CD4-positive, alpha-beta T cell treated with Interleukin-15 for 4 hours (primary cell): ENCODE measurements around the gene MAB21L4.
"Not testable (repeated sequence)": the region's sequence is repeated elsewhere in the genome, so short reads cannot be mapped to it uniquely, and the experiment has no call there.

Experiments
- DNase-seq: peaks from one replicate; pipeline ENCODE4 v3.0.0-alpha.2; 2020; ENCODE audit warnings: low spot score

The MAB21L4 gene

DNA sequence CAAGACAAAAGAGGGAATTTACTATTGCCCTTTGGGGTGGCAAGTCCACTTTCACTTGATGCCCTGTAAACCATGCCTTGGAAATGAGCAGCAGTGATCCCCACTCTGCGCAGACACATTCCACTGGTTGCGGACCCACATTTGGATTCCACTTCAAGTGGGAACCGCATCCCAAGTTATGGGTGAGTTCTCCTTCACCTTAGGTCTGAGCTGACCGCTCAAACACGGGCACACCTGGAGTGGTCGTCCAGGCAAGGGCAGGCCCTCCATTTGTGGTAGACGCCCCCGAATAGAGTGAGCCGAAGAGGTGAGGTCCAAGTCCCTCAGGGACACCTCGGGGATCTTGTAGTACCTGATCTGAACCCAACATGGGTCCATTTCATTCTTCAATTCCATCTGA is 37.1 kb downstream of the MAB21L4 start:
- DNase-seq: no peak

- no peak for DNase-seq
Observed at GRCh38 chr2:240858321-240858720, 37.6 kb downstream of the MAB21L4 start.

DNA sequence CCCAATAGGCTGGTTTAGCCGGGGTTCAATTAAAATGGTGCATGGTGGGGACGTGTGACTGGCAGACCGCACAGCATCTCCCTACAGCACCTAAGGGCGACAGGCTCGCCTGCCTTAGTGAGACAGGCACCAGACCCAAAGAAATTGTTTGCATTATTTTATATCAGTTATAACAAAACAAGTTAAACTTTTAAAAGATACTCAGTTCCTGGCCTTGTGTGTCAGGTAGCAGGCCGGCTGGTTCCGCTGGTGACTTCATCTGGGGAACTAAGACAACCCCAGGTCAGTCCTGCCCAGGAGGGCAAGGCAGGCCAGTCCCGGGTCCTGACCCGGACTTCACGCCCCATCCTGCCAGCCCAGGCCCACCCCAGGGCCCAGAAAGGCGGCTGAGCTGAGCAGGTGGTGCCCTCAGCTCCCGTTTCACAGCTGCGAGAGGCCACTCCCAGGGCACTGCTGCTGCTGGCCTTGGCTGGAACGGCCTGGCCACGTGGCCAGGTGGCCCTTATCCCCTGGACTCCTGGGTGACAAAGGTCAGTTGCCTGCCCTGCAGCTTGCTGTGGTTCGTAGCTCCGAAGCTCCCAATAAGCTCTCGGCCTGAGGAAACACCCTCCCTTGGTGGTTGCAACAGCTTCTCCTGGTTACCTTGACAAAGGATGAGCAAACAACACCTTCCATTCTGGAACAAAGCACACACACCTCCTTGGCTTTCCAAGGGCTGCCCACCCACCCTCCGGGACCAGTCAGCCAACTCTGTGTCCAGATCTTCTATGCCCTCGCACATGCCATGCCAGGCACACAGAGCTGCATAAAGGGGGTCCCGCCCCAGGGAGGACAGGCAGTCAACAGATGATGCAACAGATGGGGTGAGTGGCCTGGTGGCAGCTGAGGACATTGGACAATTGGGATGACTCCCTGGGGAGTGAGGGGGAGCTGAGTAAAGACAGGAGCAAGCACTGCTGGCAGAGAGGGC is 38.6 kb downstream of the MAB21L4 start:
- DNase-seq: no peak

- DNase-seq: no peak
Observed at GRCh38 chr2:240856151-240856980, 39.6 kb downstream of the MAB21L4 start.

DNA sequence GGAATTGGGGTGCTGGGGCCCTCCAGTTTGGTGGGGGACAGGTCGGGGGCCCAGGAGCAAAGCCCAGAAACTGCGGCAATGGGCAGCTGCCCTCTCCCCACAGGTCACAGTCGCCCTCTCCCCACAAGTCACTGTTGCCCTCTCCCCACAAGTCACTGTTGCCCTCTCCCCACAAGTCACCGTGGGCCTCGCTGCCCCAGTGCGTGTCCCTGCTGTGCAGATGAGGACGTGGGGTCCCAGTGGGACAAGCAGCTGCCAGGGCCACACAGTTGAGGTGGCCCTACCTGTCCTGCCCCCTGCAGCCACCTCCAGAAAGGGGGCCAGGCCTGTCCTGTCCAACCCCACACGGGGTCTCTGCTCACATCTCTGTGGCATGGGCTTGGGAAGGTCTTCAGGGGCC is 40.3 kb downstream of the MAB21L4 start:
- DNase-seq: no peak

GRCh38 chr2:240852671-240853314 is 43.2 kb downstream of the MAB21L4 start:
- no peak for DNase-seq

DNA sequence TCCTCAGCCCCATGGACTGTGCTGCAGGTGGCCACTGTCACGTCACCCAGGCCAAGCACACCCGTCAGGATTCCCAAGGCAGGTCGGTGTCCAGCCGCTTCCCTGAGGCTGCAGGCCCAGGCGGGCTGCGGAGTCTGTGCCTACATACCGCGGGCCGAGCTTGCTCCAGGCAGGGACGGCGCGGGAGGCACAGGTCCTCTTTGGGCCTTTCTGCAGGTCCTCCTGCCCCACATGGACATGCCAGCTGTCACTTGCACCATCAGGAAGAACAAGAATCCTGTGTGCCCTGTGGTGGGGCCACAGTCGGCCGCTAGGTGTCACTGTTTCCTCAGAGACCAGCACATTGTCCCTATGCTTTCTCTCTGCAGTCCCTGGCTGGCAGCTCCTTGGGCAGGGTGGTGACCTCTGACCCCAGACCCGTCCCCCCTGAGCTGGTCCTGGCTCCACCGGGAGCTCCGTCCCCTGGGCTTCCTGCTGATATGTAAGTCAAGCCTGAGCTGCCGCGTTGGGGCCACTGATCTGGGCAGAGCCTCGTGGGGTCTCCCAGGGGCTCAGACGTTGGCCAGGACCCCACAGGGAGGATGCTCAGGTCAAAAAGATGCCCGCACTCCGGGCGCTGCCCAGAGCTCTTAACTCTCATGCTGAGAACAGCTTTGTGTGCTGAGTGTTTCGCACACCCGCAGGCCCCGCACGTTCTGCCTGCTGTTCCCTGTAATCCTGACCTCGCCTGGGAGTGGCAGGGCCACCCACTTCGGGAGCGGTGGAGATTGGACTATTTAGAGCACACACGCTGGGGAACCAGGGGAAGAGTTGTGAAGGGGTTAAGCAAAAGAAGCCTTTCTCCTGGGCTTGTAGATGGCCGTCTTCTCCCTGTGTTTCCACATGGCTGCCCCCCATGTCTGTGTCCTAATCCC is 44.6 kb downstream of the MAB21L4 start:
- peak; percentile 79 for DNase-seq

GRCh38 chr2:240850756-240851077 is 45.2 kb downstream of the MAB21L4 start:
- no peak for DNase-seq

DNA sequence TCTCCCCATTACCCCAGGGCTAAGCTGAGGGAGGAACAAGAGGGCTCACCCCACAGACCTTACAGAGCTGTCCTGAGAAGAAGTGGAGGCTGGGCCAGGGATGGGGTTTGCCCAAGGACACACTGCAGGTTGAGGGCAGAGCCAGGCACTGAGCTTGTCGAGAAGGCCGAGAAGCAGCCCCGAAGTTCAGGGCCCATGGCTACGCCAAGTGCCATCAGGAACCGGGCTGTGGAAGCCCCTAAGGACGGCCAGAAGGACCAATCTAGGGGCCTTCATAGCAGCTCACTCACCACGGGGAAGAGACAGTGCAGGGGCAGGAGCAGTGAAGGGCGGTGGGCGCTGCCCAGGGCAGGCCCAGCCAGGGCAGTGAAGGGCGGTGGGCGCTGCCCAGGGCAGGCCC is 45.9 kb downstream of the MAB21L4 start:
- DNase-seq: no peak

- DNase-seq: no peak
Observed at GRCh38 chr2:240848900-240849680, 46.9 kb downstream of the MAB21L4 start.

DNA sequence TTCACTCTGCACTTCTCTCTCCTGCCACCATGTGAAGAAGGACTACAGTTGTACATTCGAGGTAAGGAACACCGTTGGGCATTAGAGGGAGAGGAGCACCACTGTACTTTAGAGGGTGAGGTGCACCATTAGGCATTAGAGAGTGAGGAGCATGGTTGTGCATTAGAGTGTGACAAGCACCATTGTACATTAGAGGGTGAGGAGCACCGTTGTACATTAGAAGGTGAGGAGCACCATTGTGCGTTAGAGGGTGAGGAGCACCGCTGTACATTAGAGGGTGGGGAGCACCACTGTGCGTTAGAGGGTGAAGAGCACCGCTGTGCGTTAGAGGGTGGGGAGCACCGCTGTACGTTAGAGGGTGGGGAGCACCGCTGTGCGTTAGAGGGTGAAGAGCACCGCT is 48.1 kb downstream of the MAB21L4 start:
- DNase-seq: no peak

GRCh38 chr2:240846873-240847595 is 48.9 kb downstream of the MAB21L4 start:
- DNase-seq: no peak

- DNase-seq: not testable (repeated sequence)
Observed at GRCh38 chr2:240846309-240846708, 49.6 kb downstream of the MAB21L4 start.

DNA sequence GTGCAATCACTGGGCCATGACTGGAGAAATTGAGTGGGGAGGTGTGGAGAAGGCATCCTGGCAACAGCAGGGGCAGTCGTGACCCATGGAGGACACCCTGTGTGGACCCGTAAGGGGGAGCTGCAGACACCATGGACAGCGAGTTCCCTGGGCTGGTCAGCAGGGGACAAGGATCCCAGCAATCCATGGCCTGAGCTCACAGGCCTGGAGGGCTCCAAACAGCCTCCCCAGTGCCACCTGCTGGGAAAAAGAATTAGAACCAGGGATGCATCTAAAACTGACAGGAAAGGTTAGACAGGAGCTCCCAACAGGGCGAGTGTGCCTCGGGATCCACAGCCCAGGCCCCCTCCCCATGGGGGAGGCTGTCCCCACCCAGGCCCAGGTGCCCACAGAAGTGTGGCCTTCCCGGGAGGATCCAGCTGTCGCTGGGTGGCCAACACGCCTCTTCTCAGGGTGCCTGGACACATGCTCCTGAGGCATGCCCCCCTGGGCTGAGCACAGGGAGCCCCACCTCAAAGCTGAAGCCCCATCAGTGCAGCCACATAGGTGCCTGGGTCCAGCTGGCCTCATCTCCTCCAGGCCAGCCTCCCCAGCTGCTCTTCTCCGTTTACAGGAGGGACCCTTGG is 55.4 kb downstream of the MAB21L4 start:
- peak; percentile 16 for DNase-seq

DNA sequence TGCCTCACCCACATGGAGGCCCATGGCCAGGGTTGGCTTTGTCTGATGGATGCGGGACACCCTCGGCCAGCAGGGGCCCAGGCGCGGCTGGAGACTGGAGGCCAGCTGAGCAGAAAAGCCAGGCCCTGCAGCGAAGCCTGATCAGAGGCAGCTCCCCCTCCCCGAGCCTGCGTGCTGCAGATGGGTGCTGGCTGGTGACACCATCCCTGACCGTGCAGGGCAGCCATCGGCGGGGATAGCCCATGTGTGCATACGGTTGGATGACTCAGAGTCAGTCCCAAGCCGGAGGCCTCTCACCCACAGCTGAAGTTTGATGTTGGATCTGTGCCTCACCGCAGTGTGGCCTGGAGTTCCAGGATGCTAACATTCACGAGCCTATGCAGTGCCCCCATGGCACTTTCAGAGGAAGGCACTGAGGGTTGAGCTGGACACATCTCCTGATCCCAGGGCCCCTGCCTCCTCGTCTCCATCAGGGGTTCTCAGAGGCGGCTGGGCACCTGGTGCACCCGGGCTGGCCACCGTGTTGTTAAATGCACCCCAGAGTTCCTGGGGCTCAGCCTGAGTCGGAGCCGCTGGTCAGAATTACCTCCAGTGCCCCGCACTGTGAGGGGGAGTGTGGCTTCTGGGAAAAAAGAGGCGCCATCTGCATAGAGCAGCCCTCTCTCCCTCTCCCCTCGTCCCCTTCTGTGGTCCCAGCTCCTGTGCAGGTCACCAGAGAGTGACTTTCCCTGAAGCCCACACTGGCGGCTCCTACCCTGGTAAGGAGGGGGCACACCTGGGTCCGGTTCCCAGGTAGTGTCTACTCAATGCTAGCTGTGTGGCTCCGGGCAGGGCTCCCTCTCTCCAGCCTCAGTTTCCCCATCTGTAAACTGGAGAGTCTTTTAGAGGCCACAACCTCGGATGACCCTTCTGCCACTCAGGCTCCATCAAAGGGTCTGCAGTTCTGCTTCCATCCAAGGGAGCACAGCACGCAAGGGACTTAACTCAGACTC is 56.5 kb downstream of the MAB21L4 start:
- no peak for DNase-seq

DNA sequence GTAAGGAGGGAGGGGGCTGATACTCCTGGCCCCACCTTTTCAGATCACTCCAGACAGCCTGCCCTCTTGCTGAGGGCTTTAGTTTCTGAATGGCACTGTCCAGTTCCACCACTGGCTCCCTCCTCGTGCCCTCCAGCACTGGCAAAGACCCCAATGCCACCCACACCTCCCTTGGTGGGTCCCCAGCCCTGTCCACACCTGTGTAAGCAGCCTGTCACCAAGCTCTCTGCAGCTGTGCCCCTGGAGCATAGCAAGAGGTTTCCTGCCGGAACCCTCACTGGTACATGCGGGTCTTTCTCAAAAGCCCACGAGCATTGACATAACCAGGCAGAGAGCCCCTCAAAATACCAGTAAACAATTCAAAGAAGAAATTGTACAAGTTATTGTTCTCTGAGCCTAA is 58.3 kb downstream of the MAB21L4 start:
- no peak for DNase-seq

DNA sequence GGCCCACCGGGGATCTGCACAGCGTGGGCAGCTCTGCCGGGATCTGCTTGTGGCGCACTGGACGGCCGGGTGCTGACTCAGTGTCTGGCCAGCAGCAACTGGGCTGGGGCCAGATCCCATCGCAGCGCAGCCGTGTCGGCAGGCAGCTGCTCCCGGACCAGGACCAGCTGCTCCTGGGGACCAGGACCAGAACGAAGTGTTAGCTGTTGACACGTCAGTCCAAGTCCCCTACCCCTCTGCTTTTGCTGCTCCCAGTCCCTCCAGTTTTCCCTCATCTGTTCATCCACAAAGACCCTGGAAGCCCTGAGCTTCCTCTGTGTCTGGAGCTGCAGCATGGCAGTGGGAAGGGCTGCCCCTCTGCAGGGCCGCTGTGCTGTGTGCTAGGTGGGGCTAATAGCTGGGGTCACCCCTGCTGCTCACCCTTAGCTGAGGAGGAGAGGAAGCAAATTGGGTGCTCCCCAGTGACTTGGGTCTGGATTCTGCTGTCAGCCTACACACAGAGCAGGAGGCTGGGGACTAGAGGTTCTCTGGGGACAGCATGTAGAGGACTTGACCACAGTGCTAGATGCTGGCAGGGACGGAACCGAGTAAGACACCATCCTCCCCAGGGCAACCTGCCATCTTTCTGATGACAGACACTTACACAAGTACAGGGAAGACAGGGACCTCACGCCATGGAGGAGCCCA is 59.0 kb downstream of the MAB21L4 start:
- DNase-seq: no peak
